ENCODE results near the gene C19orf18.

GRCh38 chr19:57949296-57949695 is 25.0 kb downstream of the C19orf18 start:
- TF ChIP-seq CTCF (IDR thresholded peaks at IDR 0.05; ENCODE audit: low read depth, low read length) (no peak), EZH2phosphoT487 (IDR thresholded peaks at IDR 0.05; ENCODE audit: low read depth) (no peak)
